ENCODE measurements around the gene TEX44. TPM values are rescaled to one million over a fixed set of nuclear protein-coding genes. Genes with fewer than 3 reads are reported as not detected.
A peak's percentile ranks its signal among the peaks of the same experiment; 100 is the strongest.
"Not testable (repeated sequence)": the region's sequence is repeated elsewhere in the genome, so short reads cannot be mapped to it uniquely, and the experiment has no call there.

TEX44 gene
- not detected in 2 replicates for total RNA-seq (2014; rRNA removed)
- polyA plus RNA-seq (2012): not detected

DNA sequence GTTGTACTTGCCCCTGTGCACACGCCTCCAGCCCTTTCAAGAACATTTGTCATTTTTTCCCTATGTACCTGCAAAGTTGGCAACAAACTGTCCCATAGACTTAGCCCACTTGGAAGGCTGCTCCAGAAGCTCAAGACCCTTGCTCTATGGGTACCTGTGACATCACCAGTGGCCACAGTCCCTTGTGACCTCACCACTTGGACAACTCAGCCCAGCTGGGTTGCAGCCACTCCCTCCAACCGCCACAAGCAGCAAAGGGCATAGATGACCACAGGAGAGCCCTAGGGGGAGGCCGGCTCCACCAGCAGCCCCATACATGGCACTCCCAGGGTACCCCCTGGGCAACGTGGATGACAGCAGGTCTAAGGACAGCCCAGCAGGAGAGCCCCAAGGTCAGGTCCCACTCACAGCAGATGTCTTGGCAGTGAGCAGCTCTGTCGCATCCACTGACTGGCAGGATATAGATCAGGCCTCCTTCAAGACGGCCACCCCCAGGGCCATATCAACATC lies at the start of gene TEX44:
TSS of gene TEX44 (plus strand) at position 229 of the 510 bp plus-strand sequence. CDS start at position 317, 88 bp downstream.
- DNase-seq (ENCODE audit: low read depth): no peak

DNA sequence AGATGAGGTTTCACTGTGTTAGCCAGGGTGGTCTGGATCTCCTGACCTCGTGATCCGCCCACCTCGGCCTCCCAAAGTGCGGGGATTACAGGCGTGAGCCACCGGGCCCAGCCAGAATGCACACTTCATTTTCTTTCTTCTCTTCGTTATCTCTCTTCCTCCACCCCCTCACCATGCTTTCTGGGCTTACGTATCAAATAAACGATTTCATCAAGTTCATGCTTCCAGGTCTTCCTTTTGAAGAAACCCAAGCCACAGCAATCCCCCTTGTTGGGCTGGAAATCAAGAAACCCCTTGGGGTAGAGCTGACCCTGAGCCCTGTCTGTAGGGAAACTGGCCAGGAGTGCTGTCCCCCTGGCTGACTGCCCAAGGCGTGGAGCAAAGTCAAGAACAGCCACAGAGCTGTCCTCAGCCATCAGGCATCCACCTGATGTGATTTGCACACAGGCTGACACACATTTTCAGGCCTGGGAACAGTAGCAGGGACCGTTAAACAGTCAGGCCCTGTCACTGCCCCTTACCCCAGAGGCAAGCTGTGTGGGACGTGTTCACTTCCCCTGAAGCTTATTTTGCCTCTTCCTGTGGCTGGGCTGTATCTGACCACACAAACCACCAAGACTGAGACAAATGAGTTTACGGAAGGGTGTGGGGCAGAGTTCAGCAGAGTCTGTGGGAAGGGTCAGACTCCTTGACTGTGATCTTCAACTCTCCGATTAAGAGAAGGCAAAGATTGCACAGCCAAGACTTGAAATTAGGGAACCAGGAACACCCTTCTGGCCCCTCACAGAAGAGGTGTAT lies 47.4 kb upstream of the TEX44 start:
- peak; percentile 72 for DNase-seq (ENCODE audit: low read depth)

DNA sequence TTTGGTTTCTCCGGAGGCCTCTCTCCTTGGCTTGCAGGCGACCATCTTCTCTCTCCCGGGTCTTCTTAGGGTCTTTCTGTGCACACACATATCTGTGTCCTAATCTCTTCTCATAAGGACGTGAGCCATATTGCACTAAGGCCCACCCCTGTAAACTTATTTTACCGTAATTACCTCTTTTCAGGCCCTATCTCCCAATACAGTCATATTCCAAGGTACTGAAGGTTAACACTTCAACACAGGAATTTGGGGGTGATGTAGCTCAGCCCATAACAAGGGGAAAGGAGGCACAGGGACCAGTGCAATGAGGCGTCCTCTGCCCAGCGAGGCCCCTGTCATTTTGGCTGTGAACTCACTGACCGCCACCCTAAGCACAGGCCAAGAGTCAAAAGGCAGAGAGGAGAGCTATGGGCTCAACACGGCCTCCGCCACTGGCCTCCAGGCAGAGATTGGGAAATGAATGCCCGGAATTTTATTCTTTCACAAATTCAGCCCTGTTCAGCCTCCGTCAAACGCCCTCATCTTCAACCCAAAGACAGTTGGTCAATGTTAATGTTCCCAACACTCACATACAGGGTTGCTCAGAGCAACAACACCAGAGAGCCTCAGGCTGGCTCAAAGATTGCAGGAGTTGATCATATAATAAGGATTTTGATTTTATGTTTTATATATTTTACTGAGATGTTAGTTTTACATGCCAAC lies 46.5 kb upstream of the TEX44 start:
- no peak for DNase-seq (ENCODE audit: low read depth)

DNA sequence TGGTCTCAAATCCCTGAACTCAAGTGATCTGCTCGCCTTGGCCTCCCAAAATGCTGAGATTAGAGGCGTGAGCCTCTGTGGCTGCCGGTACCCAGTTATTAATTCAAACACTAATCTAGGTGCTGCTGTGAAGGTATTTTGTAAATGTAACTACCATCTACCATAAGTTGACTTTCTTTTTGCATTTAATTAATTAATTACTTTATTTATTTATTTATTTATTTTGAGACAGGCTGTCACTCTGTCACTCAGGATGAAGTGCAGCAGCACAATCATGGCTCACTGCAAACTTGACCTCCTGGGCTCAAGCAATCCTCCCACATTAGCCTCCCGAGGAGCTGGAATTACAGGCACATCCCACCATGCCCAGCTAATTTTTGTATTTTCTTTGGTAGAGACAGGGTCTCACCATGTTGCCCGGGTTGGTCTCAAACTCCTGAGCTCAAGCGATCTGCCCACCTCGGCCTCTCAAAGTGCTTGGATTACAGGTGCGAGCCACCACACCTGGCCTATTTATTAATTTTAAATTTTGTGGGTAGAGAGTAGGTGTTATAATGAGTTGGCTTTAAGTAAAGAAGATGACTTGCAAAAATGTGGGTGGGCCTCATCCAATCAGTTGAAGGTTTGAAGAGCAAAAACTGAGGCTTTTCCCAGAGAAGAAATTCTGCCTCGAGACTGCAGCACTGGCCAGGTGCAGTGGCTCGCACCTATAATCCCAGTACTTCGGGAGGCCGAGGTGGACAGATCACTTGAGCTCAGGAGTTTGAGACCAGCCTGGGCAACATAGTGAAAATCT lies 45.2 kb upstream of the TEX44 start:
- no peak for DNase-seq (ENCODE audit: low read depth)

DNA sequence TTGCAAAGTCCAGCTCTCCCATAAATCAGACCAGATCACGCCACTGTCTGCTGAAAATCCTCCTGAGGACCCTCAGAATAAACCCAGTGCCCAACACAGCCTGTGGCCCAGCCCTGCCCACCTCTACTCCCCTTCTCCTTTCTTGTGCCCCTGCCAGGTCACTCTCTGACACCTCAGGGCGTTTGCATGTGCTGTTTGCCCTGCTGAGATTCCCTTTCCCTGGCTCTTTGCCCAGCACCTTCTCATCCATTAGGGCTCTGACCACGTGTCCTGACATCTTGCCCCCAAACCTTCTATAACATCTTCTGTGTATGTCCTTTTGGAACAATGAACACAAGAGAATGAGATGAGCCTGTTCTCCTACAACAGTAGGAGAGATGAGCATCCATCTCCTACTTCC lies 43.9 kb upstream of the TEX44 start:
- no peak for DNase-seq (ENCODE audit: low read depth)

DNA sequence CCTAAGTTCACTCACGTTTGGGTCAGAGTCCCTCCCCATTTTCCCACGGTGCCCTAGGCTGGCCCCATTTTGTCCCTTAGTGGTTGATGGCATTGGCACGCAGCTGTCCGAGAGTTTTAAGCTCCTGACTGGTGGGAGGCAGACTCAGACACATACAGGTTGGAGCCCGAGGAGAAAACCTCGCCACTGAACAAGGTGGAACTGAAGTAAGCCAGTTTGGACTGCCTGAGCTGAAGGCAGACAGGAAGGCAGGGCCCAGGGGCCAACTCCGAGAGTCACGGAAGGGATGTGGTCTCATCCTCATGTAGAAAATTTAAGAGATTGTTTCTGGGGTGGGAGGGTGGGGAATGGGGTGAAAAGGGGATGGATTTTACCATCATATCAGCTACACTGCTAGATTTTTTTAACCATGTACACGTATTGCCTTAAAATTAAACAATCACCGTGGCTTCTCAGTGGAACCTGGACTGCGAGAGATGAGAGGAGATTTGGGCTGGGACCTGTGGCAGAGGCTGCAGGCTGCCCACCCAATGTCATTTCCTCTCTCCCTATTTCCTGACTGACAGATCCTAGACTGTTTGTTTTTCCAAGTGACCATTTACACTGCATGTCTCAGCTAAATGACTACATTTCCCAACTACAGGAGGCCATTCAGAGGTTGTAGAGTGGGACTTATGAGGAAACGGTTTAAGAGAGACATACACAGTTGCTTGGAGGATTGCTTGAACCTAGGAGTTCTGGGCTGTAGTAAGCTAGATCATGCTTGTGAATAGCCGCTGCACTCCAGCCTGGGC lies 43.0 kb upstream of the TEX44 start:
- no peak for DNase-seq (ENCODE audit: low read depth)

DNA sequence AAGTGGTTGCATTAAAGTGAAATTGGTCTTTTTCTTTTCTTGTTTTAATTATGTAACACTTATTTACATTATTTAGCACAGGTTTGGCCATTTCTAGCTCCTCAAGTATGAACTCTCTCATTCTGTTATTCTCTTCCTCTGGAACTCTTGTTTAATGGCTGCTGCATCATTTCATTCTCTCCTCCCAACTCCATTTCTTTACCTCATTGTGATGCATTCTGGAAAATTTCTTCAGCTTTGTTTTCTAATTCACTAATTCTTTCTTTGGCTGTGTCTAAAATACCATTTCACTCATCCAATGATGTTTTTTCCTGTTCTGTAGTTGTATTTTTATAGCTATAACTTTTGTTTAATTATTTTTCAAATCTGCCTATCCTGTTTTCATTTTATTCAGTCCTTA lies 39.9 kb upstream of the TEX44 start:
- DNase-seq (ENCODE audit: low read depth): no peak

DNA sequence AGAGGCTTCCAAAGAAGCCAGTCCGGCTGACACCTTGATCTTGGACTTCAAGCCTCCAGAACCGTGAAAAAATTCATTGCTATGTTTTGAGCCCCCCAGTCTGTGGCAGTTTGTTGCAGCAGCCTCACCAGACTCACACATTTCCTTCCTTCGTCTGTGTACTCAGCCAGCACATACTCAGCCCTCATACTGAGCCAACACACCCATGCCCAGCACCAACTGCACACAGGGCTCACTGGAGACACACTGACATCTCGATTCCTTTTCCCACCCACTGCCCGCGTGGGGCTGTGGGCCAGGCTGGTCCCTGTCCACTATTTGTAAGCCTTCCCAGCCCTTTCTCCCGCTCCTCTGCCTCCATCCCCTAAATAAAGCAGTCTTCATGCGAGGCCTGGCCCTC lies 38.3 kb upstream of the TEX44 start:
- DNase-seq (ENCODE audit: low read depth): no peak

DNA sequence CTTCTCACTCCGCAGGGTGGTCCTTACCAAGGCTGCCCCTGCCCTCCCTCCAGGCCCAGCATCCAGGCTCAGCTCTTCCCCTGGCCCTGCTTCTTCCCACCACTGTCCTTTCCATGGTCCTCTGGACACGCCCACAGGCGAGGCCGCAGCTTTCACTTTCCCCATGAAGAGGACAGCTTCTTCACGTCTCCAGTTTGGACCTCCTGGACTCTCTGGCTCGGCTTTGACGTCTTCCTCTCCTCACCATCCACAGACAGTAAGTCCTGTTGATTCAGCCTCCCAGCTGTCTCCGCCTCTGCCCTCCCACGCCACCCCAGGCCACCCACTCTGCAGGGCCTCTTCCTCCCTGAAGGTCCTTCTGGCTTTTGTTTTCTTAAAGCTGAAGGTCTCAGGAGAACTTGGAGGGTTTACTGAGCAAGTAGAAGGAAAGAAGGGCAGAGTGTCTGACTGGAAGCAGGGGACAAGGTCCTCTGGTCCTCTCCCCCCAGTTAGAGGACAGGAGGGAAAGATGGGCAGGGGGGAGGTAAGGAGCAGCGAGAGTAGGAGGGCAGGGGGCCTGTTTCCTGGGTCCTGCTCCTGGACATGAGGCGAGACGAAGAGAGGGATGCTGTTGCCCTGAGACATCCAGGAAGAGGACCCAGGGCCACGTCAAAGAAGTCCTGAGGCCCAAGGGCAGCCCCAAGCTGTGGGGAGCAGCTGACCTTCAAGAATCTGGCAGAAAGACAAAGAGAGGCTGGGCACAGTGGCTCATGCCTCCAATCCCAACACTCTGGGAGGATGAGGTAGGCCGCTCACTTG lies 37.7 kb upstream of the TEX44 start:
- DNase-seq (ENCODE audit: low read depth): no peak

DNA sequence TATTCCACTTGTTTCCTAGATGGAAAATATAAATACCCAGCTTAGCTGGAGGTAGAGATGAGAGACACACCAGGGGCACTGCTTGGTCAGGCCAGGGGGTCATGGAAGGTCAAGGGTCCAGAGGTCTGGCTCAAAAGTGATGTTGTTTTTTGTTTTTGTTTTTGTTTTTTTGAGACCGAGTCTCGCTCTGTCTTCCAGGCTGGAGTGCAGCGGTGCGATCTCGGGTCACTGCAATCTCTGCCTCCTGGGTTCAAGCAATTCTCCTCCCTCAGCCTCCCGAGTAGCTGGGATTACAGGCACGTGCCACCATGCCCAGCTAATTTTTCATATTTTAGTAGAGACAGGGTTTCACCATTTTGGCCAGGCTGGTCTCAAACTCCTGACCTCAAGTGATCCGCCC lies 36.2 kb upstream of the TEX44 start:
- DNase-seq (ENCODE audit: low read depth): not testable (repeated sequence)

DNA sequence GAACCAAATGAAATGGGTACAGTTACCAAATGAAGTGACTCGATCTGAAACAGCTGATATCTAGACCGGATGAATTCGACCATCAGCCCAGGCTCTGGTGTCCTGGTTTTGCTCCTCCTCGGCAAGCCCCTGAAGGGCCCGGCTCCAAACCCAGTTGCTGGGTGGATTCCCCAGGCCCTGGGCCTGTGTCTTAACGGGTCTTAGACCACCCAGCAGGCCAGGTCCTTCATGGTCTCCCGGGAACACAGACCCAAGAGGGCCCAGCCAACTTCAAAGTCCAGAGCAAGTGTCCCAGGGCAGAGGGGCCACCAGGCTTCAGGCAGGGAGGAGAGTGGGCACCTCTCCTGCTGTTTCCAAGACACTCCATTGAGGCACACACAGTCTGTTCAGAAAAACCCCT lies 35.7 kb upstream of the TEX44 start:
- no peak for DNase-seq (ENCODE audit: low read depth)

DNA sequence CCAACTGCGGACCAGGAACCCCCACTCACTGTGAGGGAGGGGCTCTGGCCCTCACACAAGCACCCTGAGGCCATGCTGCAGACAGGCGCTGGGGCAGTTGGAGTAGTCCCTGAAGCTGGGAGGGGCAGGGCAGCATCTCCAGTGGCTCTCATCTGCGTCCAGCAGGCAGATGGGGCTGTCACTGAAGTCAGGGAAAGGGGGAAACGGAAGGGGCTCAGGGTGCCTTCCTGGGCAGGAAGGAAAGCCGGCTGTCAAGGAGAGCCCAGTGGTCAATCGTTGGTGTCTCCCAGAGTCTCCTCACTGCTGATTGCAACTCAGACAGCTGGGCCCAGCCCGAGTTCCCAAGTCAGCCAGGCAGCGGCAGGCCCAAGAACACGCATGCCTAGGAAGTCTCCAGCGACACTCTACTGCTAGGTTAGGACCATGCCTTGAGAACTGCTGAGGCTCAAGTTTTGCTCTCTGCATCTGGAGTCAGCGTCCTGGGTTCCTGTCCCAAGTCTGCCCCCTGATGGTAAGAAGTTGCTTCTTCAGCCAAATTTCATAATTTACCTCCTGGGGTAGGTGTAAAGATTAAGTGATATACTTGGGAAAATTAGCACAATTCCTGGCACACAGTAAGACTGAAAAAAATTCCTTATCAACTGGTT lies 35.0 kb upstream of the TEX44 start:
- peak; percentile 73 for DNase-seq (ENCODE audit: low read depth)

DNA sequence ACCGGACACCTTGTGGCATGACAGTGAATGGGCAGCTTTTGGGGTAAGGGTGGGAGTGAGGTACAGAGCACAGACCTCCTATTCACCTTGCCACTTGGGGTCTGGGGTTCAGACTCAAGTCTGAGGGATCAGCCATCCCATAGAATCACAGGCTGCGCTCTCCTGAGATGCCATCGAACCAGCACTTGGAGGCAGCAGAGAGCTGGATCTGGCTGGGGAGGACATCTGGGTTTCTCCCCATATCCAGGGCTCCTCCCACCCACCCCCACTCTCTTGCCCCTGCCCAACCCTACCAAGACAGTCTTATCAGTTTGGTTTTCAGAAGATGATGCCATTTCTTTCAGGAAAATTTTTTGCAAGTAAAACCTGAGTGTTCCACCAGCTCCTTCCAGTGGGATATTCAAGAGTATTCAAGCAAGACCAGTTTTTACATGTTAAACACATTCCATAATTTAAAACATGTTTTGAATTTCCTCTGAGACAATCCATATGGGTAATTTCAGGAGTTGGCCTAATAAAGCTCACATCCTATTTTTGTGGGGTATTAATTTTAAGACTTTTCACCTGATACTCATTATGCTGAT lies 29.2 kb upstream of the TEX44 start:
- peak; percentile 42 for DNase-seq (ENCODE audit: low read depth)

DNA sequence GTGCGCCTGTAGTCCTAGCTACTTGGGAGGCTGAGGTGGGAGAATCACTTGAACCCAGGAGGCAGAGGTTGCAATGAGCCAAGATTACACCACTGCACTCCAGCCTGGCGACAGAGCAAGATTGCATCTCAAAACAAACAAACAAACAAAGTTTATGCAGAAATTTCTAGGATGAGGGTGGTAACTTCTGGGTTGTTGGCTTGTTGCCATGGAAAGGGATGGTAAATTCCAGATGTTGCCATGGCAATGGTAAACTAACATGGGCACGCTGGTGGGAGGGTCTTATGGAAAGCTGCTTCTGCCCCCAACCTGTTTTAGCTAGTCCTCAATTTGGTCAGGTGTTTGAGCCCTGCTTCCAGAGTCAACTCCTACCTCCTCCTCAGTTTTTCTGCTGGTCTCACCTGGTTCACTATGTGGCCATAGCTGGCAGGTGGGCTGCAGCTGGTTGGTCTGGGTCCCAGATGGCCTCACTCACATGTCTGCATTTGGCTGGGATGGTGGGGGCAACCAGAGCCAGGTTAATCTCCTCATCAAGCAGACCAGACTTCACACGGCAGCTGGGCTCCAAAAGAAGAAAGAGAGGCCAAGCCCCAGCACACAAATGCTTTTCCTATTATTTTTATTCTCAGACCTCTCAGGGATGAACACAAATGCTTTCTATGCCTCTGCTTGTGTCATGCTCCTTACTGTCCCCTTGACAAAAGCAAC lies 26.6 kb upstream of the TEX44 start:
- DNase-seq (ENCODE audit: low read depth): no peak

DNA sequence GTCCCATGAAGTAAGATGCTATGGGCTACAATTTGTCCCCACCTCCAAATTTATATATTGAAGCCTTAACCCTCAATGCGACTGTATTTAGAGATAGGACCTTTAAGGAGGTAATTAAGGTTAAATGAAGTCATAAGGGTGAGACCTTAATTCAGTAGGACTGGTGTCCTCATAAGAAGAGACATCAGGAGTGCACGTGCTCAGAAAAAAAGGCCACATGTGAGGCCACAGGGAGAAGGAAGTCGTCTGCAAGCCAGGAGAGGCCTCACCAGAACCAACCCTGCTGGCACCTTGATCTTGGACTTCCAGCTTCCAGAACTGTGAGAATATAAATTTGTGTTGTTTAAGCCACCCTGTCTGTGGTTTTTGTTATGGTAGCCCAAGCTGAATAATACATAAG lies 25.5 kb upstream of the TEX44 start:
- DNase-seq (ENCODE audit: low read depth): no peak

DNA sequence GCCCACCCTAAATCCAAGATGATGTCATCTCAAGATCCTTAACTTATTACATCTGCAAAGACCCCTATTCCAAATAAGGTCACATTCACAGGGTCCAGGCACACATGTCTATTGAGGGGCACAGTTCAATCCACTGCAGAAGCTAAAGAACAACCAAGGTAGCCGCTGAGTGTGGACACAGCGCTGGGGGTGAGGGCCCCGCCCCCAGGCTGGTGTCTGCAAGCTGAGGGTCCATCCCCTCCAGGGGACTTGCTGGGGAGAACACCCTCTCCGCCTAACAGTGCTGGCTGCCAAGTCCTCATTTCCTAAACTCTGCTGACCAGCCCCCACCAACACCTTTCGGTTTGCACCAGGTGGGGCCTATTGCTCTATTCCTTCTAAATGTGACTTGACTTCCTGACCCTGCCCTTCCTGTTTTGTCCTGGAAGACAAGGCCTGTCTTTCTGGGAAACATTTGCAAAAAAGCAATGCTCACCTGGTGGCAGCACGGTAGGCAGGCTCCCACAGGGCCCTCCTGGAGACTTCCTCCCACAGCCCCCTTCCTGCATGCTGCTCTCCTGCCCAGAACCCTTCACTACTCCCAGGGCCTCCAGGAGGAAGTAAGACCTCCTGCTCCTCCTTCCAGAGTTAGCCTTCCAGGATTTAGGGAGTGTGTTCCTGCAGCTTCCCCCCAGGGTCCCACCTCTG lies 24.4 kb upstream of the TEX44 start:
- no peak for DNase-seq (ENCODE audit: low read depth)

DNA sequence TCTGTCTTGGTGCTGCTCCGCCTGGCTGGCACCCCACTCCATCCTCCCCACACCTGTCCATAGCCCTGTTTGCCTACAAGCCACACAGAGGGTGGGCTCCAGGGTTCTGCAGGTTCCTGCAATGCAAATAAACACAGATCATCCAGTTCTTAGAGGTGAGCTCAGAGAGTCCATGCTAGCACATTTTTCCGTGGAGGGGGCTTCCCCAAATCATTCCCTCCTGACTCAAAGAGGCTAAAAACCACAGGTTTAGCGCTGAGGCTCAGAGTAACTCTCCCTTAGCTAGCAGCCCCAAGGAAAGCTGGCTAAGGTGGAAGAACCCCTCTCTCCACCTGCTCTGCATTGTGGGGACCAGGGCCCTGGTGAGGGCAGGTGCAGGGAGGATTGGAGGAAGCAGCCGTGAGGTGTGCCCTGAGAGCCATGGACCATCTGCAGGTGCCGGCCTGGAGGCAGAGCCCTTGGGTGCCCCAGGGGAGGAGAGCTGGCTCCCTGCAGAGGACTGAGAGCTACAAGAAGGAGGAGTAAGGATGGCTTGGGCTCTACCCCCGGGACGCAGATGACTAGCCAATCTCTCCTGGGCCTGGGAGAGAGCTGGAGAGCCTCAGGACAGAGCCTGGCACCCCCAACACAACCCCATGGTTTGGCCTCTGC lies 23.8 kb upstream of the TEX44 start:
- DNase-seq (ENCODE audit: low read depth): no peak

DNA sequence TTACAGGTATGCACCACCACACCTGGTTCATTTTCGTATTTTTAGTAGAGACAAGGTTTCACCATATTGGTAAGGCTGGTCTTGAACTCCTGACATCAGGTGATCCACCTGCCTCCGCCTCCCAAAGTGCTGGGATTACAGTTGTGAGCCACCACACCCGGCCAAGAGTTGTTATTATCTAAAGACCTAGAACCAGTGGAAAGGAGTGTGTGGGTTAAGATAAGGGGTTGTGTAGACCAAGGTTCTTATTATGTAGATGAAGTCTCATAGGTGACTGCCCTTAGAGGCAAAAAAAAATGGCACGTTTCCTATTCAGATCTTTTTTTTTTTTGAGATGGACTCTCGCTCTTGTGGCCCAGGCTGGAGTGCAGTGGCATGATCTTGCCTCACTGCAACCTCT lies 21.7 kb upstream of the TEX44 start:
- DNase-seq (ENCODE audit: low read depth): not testable (repeated sequence)
